Loucy (cell line): ENCODE measurements around the gene PHKB.

ENCODE experiments used
- H2AFZ ChIP-seq: fragments of 200-600 bp; sonication (generic); 2 replicates; pipeline ENCODE4 v1.6.0; 2016; ENCODE audit warnings: antibody characterized with exemption, mild to moderate bottlenecking, low read length, moderate library complexity
- H3F3A ChIP-seq: fragments of 200-600 bp; 2 replicates; pipeline ENCODE4 v1.6.0; 2016; ENCODE audit warnings: antibody characterized with exemption, low read depth, mild to moderate bottlenecking
- H3K27me3 ChIP-seq: fragments of 200-600 bp; sonication (generic); 2 replicates; pipeline ENCODE4 v1.6.1; 2014; ENCODE audit warnings: low read length, mild to moderate bottlenecking; ENCODE audit not compliant: insufficient read depth, poor library complexity, severe bottlenecking
- H3K36me3 ChIP-seq: fragments of 200-600 bp; sonication (generic); 2 replicates; pipeline ENCODE4 v1.6.1; 2016; ENCODE audit warnings: low read length; ENCODE audit not compliant: insufficient read depth
- H3K4me1 ChIP-seq: fragments of 200-600 bp; sonication (generic); 2 replicates; pipeline ENCODE4 v1.5.1; 2014; ENCODE audit warnings: low read length, mild to moderate bottlenecking; ENCODE audit not compliant: insufficient read depth, poor library complexity, severe bottlenecking
- H3K4me2 ChIP-seq: fragments of 200-600 bp; sonication (generic); 2 replicates; pipeline ENCODE4 v1.6.0; 2014; ENCODE audit warnings: antibody characterized with exemption, low read length, low read depth, mild to moderate bottlenecking; ENCODE audit not compliant: poor library complexity, severe bottlenecking
- H3K4me3 ChIP-seq: fragments of 200-600 bp; sonication (generic); 2 replicates; pipeline ENCODE4 v1.5.1; 2014; ENCODE audit warnings: low read length, mild to moderate bottlenecking, mixed read lengths; ENCODE audit not compliant: poor library complexity, severe bottlenecking
- H3K79me2 ChIP-seq: fragments of 200-600 bp; sonication (generic); 2 replicates; pipeline ENCODE4 v1.6.1; 2014; ENCODE audit warnings: low read length; ENCODE audit not compliant: insufficient read depth
- H3K9ac ChIP-seq: fragments of 200-600 bp; sonication (generic); 2 replicates; pipeline ENCODE4 v1.6.0; 2014; ENCODE audit warnings: mild to moderate bottlenecking, low read depth, low read length, moderate library complexity; ENCODE audit not compliant: poor library complexity, severe bottlenecking
- H3K9me2 ChIP-seq: fragments of 200-600 bp; sonication (generic); replicated peaks from 2 replicates; pipeline ENCODE4 v1.6.1; 2016; ENCODE audit warnings: low read depth, low read length, mixed read lengths
- H3K9me3 ChIP-seq: fragments of 200-600 bp; sonication (generic); 2 replicates; pipeline ENCODE4 v1.6.1; 2014; ENCODE audit warnings: mild to moderate bottlenecking, antibody characterized with exemption, low read length, low read depth; ENCODE audit not compliant: insufficient read depth
- H4K20me1 ChIP-seq: fragments of 200-600 bp; sonication (generic); 2 replicates; pipeline ENCODE4 v1.6.0; 2014; ENCODE audit warnings: antibody characterized with exemption, low read length, mild to moderate bottlenecking; ENCODE audit not compliant: insufficient read depth, poor library complexity, severe bottlenecking
- CTCF ChIP-seq: fragments of 200-600 bp; sonication (generic); conservative IDR thresholded peaks from 2 replicates; pipeline ENCODE4 v1.5.1; 2014; ENCODE audit warnings: mild to moderate bottlenecking, antibody characterized with exemption, low read length
- EZH2phosphoT487 ChIP-seq: fragments of 200-600 bp; IDR thresholded peaks from 2 replicates; pipeline ENCODE4 v1.6.1; 2018; ENCODE audit warnings: antibody characterized with exemption, mild to moderate bottlenecking, moderate library complexity, borderline replicate concordance

Gene PHKB

GRCh38 chr16:47562366-47562765, 101.2 kb downstream of the PHKB start:
- peaks cover 5% of the 10 kb centered on the region; the same call in 1 of the 2 replicates for H3K36me3 ChIP-seq
- H2AFZ ChIP-seq: no peak overlapping the region
- H3K4me3 ChIP-seq: no peak overlapping the region
- H3K9me3 ChIP-seq: no peaks in the 10 kb centered on the region
- H3K4me1 ChIP-seq: no peaks in the 10 kb centered on the region
- no peaks in the 10 kb centered on the region for H3K79me2 ChIP-seq
- H3K4me2 ChIP-seq: no peak overlapping the region
- H3K9me2 ChIP-seq: no peaks in the 10 kb centered on the region
- no peaks in the 10 kb centered on the region for H4K20me1 ChIP-seq
- H3F3A ChIP-seq: no peaks in the 10 kb centered on the region
- no peak for TF ChIP-seq CTCF
- TF ChIP-seq EZH2phosphoT487: no peak
- H3K27me3 ChIP-seq: no peaks in the 10 kb centered on the region
- H3K9ac ChIP-seq: no peak overlapping the region

GRCh38 chr16:47565454-47565853, 104.3 kb downstream of the PHKB start:
- H3K4me1 ChIP-seq: no peaks in the 10 kb centered on the region
- peaks cover 5% of the 10 kb centered on the region; the same call in 1 of the 2 replicates for H3K36me3 ChIP-seq
- H3K79me2 ChIP-seq: no peaks in the 10 kb centered on the region
- no peak overlapping the region for H3K9ac ChIP-seq
- no peaks in the 10 kb centered on the region for H3F3A ChIP-seq
- no peaks in the 10 kb centered on the region for H3K27me3 ChIP-seq
- no peak overlapping the region for H3K4me2 ChIP-seq
- no peaks in the 10 kb centered on the region for H3K9me3 ChIP-seq
- H3K4me3 ChIP-seq: no peak overlapping the region
- no peaks in the 10 kb centered on the region for H4K20me1 ChIP-seq
- TF ChIP-seq CTCF: no peak
- no peak for TF ChIP-seq EZH2phosphoT487
- no peak overlapping the region for H2AFZ ChIP-seq
- H3K9me2 ChIP-seq: no peaks in the 10 kb centered on the region

DNA sequence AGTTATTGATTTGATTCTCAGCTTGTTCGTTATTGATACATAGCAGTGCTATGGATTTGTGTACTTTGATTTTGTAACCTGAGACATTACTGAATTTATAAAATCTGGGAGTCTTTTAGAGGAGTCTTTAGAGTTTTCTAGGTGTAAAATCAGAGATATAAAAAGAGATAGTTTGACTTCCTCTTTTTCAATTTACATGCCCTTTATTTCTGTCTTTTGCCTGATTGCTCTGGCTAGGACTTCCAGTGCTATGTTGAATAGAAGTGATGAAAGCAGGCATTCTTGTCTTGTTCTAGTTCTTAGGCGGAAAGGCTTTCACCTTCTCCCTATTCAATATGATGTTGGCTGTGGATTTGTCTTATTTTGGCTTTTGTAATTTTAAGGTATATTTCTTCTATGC, 106.2 kb downstream of the PHKB start:
- no peaks in the 10 kb centered on the region for H3F3A ChIP-seq
- H3K4me2 ChIP-seq: no peak overlapping the region
- H3K4me3 ChIP-seq: no peak overlapping the region
- H3K27me3 ChIP-seq: no peaks in the 10 kb centered on the region
- H3K36me3 ChIP-seq: peaks cover 5% of the 10 kb centered on the region; the same call in 1 of the 2 replicates
- no peaks in the 10 kb centered on the region for H3K9me3 ChIP-seq
- H3K79me2 ChIP-seq: no peaks in the 10 kb centered on the region
- no peaks in the 10 kb centered on the region for H3K4me1 ChIP-seq
- no peak overlapping the region for H2AFZ ChIP-seq
- TF ChIP-seq EZH2phosphoT487 (no peak), CTCF (no peak)
- no peaks in the 10 kb centered on the region for H3K9me2 ChIP-seq
- H4K20me1 ChIP-seq: no peaks in the 10 kb centered on the region
- H3K9ac ChIP-seq: no peak overlapping the region
